BLaER1 treated with 17β-estradiol and CSF1 and Interleukin-3, amounts not matched to agents 10 nM and 100 nM (cell line): ENCODE measurements around the gene PLIN3.
"Not testable (repeated sequence)": the region's sequence is repeated elsewhere in the genome, so short reads cannot be mapped to it uniquely, and the experiment has no call there.

ENCODE experiments used
- H3K27ac ChIP-seq, 11 experiments: shearing (Covaris generic); formaldehyde crosslinking; 2 replicates each; pipeline ENCODE4 v1.8.1; 2022
- H3K27me3 ChIP-seq, 11 experiments: shearing (Covaris generic); formaldehyde crosslinking; 2 replicates each; pipeline ENCODE4 v1.8.1; 2022
- H3K36me3 ChIP-seq, 11 experiments: shearing (Covaris generic); formaldehyde crosslinking; 2 replicates each; pipeline ENCODE4 v1.8.1; 2022
- H3K4me1 ChIP-seq, 10 experiments: shearing (Covaris generic); formaldehyde crosslinking; 2 replicates each; pipeline ENCODE4 v1.8.1; 2022
- H3K4me2 ChIP-seq, 11 experiments: shearing (Covaris generic); formaldehyde crosslinking; 2 replicates each; pipeline ENCODE4 v1.8.1; 2022
- H3K4me3 ChIP-seq, 10 experiments: shearing (Covaris generic); formaldehyde crosslinking; 2 replicates each; pipeline ENCODE4 v1.8.1; 2022
- H3K9ac ChIP-seq, 11 experiments: shearing (Covaris generic); formaldehyde crosslinking; 2 replicates each; pipeline ENCODE4 v1.8.1; 2022
- H3K9me3 ChIP-seq, 11 experiments: shearing (Covaris generic); formaldehyde crosslinking; replicated peaks in 1 of 11; 2 replicates each; pipeline ENCODE4 v1.8.1; 2022
- H4K20me1 ChIP-seq, 11 experiments: shearing (Covaris generic); formaldehyde crosslinking; 2 replicates each; pipeline ENCODE4 v1.8.1; 2022
- Cebpa-rat ChIP-seq, 11 experiments: shearing (Covaris generic); IDR thresholded peaks; 2 replicates each; pipeline ENCODE4 v1.8.1; 2022

PLIN3 gene

DNA sequence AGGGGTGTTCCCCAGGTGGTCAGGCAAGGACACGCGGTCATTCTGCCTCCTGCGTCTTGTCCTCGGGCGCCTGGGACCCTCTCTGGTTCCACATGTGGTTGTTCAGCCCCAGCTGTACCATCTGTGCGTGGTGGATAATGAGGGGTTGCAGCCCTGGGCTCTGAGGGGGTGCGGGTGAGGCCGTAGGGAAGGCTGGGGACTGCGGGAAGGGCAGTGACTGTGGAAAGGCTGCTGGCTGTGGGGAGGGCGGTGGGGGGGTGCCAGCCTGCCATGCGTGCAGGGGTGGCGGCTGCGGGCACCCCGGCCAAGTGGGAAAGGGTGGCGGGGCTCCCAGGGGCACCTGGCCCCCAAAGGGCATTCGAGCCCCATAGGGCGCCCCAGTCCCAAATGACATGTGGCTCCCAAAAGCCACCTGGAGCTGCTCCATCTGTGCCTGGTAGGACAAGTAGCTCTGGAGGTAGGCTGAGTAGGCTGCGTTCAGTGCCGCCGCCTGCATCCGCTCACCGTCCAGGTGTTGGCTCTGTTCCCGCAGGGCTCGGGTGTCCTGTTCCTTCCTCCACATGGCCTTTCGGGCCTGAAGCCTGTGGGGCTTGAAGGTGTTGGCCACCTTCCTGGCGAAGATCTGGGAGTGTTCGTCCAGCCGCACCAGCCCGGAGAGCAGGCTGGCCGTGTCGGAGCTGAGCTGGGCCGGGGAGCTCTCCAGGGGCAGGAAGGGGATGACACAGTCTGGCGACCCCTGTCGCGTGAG is 51.1 kb downstream of the PLIN3 start:
- peak overlapping the region; percentile 10 to 85 (median 79); a peak in 20 of 22 replicates for H3K27ac ChIP-seq
- peak overlapping the region; percentile 16 to 94 (median 54); a peak in 21 of 22 replicates for H3K4me2 ChIP-seq
- peaks cover 0 to 48% (median 0%) of the 10 kb centered on the region in 11 experiments; a peak in 5 of 22 replicates for H4K20me1 ChIP-seq
- no peaks in the 10 kb centered on the region for H3K9me3 ChIP-seq
- peak overlapping the region in 8 of 11 experiments; percentile 17 to 60 (median 48); a peak in 11 of 22 replicates for H3K9ac ChIP-seq
- no peak for TF ChIP-seq Cebpa-rat (IDR thresholded peaks at IDR 0.05)
- H3K4me1 ChIP-seq: peaks cover 16 to 50% (median 39%) of the 10 kb centered on the region in 10 experiments
- no peaks in the 10 kb centered on the region for H3K27me3 ChIP-seq
- H3K4me3 ChIP-seq: no peak overlapping the region
- peaks cover 24 to 56% (median 37%) of the 10 kb centered on the region in 11 experiments for H3K36me3 ChIP-seq

DNA sequence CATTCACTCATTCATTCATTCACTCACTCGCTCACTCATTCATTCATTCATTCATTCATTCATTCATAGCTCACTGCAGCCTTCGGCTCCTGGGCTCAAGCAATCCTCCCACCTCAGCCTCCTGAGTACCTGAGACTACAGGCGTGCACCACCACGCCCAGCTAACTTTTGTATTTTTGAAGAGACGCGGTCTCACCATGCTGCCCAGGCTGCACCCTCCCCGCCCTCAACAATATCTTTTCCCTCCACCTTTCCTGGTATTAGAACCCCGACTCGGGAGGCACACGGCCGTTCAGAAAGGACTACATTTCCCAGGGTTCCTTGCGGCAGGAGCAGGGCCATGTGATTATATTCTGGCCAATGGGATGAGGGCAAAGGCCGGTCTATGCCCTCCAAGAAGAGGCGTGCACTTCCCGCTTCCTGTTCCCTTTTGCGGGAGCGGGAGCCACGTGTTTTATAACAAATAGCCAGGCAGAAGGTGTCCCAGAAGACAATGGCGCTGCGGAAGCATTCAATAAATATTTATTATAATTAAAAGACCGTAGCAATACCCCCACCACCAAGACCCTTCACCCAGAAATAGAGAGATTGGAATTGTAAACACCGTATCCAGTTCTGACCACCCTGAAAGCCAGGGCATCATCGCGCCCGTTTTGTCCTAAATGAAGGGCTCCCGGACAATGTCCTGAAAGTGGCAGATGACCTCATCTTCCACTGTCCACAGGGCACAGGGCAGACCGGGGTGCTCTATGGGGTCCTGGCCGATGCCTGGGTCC is 51.9 kb downstream of the PLIN3 start:
- peaks cover 19 to 58% (median 47%) of the 10 kb centered on the region in 10 experiments for H3K4me1 ChIP-seq
- H3K9ac ChIP-seq: peak overlapping the region in 8 of 11 experiments; percentile 17 to 60 (median 48); a peak in 12 of 22 replicates
- no peaks in the 10 kb centered on the region for H3K9me3 ChIP-seq
- peak overlapping the region; percentile 26 to 94 (median 68) for H3K4me2 ChIP-seq
- peaks cover 24 to 48% (median 37%) of the 10 kb centered on the region in 11 experiments for H3K36me3 ChIP-seq
- peaks cover 0 to 40% (median 0%) of the 10 kb centered on the region in 11 experiments; a peak in 5 of 22 replicates for H4K20me1 ChIP-seq
- H3K4me3 ChIP-seq: peak overlapping the region in 8 of 10 experiments; percentile 32 to 58 (median 43); a peak in 9 of 20 replicates
- peak overlapping the region; percentile 10 to 85 (median 79); a peak in 20 of 22 replicates for H3K27ac ChIP-seq
- no peaks in the 10 kb centered on the region for H3K27me3 ChIP-seq
- no peak for TF ChIP-seq Cebpa-rat (IDR thresholded peaks at IDR 0.05)

DNA sequence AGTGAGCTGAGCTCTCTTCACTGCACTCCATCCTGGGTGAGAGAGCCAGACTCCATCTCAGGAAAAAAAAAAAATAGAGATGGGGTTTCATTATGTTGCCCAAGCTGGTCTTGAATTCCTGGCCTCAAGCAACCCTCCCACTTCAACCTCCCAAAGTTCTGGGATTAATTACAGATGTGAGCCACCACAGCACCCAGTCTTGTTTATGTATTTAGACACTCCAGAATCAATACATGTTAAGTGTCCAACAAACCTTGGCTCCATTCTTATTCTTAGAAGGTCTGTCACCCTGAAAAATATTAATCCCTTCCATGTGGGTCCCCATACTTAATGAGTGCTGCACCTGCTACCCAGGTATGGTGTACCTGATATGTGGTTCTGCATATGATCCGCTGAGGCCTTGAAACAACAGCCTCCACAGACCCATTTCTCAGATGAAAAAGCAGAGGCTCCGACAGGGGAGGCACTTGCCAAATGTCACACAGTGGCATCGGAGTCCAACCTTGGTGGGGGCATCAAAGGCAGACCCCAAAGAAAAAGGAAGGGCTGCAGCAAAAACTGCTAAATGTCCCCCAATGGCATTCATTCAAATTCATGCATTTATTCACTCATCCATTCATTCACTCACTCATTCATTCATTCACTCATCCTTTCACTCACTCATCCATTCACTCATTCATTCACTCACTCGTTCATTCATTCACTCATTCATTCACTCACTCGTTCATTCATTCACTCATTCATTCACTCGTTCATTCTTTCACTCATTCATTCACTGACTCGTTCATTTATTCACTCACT is 52.6 kb downstream of the PLIN3 start:
- no peak for TF ChIP-seq Cebpa-rat (IDR thresholded peaks at IDR 0.05)
- H3K27me3 ChIP-seq: no peaks in the 10 kb centered on the region
- peaks cover 0 to 32% (median 0%) of the 10 kb centered on the region in 11 experiments; a peak in 4 of 22 replicates for H4K20me1 ChIP-seq
- peaks cover 24 to 40% (median 37%) of the 10 kb centered on the region in 11 experiments for H3K36me3 ChIP-seq
- no peak overlapping the region; a peak in 1 of 22 replicates for H3K9ac ChIP-seq
- peak overlapping the region in 1 of 11 experiments; percentile 26; a peak in 2 of 22 replicates for H3K27ac ChIP-seq
- peaks cover 26 to 66% (median 55%) of the 10 kb centered on the region in 10 experiments for H3K4me1 ChIP-seq
- H3K4me3 ChIP-seq: peak overlapping the region in 7 of 10 experiments; percentile 32 to 58 (median 41); a peak in 6 of 20 replicates
- H3K9me3 ChIP-seq: no peaks in the 10 kb centered on the region
- peak overlapping the region; percentile 26 to 94 (median 68); a peak in 19 of 22 replicates for H3K4me2 ChIP-seq

DNA sequence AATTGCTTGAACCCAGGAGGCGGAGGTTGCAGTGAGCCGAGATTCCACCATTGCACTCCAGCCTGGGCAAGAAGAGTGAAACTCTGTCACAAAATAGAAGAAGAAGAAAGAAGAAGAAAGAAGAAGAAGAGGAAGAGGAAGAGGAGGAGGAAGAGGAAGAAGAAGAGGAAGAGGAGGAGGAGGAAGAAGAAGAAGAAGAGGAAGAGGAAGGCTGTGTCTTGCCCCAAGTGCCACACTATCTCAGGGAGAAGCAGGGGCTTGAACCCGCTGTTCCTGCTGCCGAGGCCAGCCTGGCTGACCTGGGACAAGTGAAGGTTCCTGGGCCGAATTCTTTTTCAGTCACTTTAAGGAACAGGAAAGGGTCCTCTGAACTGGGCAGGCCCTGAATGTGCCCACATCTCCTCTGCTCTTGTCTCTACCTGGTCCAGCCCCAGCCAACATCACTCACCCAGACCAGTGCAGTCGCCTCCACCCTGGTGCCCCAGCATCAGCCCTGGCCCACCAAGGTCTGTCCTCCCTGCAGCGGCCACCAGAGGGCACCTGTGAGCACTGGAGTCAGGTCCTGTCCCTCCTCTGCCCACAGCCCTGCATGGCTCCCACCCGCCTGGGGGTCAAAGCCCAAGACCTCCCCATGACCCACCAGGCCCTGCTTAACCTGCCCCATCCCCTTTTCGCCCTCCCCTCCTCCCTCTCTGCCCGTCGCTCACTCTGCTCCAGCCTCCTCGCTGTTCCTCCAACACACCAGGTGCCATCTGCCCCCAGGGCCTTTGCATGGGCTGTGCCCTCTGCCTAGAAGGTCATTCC is 55.9 kb downstream of the PLIN3 start:
- no peaks in the 10 kb centered on the region for H3K9me3 ChIP-seq
- no peak overlapping the region; a peak in 1 of 22 replicates for H3K9ac ChIP-seq
- H3K4me3 ChIP-seq: no peak overlapping the region
- TF ChIP-seq Cebpa-rat (IDR thresholded peaks at IDR 0.05): no peak
- H3K27me3 ChIP-seq: no peaks in the 10 kb centered on the region
- H3K4me1 ChIP-seq: peaks cover 43 to 98% (median 84%) of the 10 kb centered on the region in 10 experiments
- H3K36me3 ChIP-seq: peaks cover 6 to 7% (median 7%) of the 10 kb centered on the region in 11 experiments
- peak overlapping the region; percentile 18 to 84 (median 61); a peak in 17 of 22 replicates for H3K4me2 ChIP-seq
- H4K20me1 ChIP-seq: peaks cover 0 to 2% (median 0%) of the 10 kb centered on the region in 11 experiments; a peak in 1 of 22 replicates
- peak overlapping the region in 6 of 11 experiments; percentile 21 to 87 (median 69); a peak in 9 of 22 replicates for H3K27ac ChIP-seq

DNA sequence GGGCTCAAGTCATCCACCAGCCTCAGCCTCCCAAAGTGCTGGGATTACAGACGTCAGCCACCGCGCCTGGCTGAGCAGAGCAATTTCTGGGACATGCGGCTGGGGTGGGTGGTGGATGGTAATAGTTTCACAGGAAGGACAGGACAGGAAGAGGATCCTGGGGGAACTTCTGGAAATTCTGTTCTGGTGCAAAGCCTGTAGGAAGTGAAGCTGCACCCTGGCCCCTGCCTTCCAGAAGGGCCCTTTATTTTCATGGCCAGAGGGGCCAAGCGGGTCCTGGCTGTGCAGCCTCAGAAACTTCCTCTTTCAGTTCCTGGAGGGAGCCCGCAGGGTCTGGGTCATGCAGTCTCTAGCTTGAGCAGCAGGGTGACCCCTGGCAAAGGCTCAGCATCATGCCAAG is 60.3 kb downstream of the PLIN3 start:
- H3K36me3 ChIP-seq: no peaks in the 10 kb centered on the region
- no peak overlapping the region for H3K4me3 ChIP-seq
- H3K27ac ChIP-seq: peak overlapping the region in 10 of 11 experiments; percentile 18 to 76 (median 50); a peak in 17 of 22 replicates

DNA sequence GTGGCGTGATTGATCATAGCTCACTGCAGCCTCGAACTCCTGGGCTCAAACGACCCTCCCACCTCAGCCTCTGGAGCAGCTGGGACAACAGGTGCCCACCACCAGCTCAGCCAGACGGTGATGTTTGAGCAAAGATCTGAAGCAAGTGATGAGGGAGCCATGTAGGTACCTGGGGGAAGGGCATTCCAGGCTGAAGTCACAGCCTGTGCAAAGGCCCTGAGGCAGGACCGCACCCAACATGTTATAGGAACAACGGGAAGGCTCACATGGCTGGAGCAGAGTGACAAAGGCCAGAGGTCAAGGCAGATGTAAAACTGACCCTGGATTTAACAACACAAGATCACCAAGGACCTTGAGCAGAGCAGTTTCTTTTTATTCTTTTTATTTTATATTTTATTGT is 61.1 kb downstream of the PLIN3 start:
- Histone ChIP-seq H3K4me3 (no peak overlapping the region), H4K20me1 (no peaks in the 10 kb centered on the region), H3K27ac (peak overlapping the region in 9 of 11 experiments; percentile 27 to 76 (median 41); a peak in 12 of 22 replicates), H3K4me1 (peaks cover 36 to 61% (median 53%) of the 10 kb centered on the region in 10 experiments), H3K9me3 (no peaks in the 10 kb centered on the region), H3K4me2 (peak overlapping the region; percentile 43 to 81 (median 63); a peak in 20 of 22 replicates), H3K36me3 (no peaks in the 10 kb centered on the region), H3K27me3 (no peaks in the 10 kb centered on the region), H3K9ac (peak overlapping the region in 7 of 11 experiments; percentile 10 to 60 (median 35); a peak in 7 of 22 replicates)
- no peak for TF ChIP-seq Cebpa-rat (IDR thresholded peaks at IDR 0.05)

More for the DNA sequence above, 60.3 kb downstream of the PLIN3 start:
- H3K9ac ChIP-seq: peak overlapping the region in 8 of 11 experiments; percentile 10 to 60 (median 36); a peak in 12 of 22 replicates
- TF ChIP-seq Cebpa-rat (IDR thresholded peaks at IDR 0.05): no peak
- H3K9me3 ChIP-seq: no peaks in the 10 kb centered on the region
- peaks cover 36 to 69% (median 60%) of the 10 kb centered on the region in 10 experiments for H3K4me1 ChIP-seq
- no peaks in the 10 kb centered on the region for H4K20me1 ChIP-seq
- H3K4me2 ChIP-seq: peak overlapping the region; percentile 43 to 81 (median 63)
- no peaks in the 10 kb centered on the region for H3K27me3 ChIP-seq

DNA sequence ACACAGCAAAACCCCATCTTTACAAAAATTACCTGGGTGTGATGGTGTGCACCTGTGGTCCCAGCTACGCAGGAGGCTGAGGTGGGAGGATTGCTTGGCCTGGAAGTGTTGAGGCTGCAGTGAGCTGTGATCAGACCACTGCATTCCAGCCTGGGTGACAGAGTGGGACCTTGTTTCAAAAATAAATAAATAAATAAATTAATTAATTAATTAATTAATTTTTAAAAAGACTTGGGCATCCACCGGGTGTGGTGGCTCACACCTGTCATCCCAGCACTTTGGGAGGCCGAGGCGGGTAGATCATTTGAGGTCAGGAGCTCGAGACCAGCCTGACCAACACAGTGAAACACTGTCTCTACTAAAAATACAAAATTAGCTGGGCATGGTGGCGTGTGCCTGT is 62.3 kb downstream of the PLIN3 start:
- not testable (repeated sequence) for H3K9ac ChIP-seq, H3K27ac ChIP-seq

More for the DNA sequence above, 62.3 kb downstream of the PLIN3 start:
- H3K4me2 ChIP-seq, H3K4me3 ChIP-seq, H3K9me3 ChIP-seq, H3K36me3 ChIP-seq, H3K27me3 ChIP-seq: not testable (repeated sequence)
- peaks cover 29 to 48% (median 41%) of the 10 kb centered on the region in 10 experiments for H3K4me1 ChIP-seq
- H4K20me1 ChIP-seq: peaks cover 0 to 11% (median 0%) of the 10 kb centered on the region in 11 experiments; a peak in 3 of 22 replicates
